H9 (cell line): ENCODE results near the gene KRT6B. TPM values are rescaled to one million over a fixed set of nuclear protein-coding genes. Genes with fewer than 3 reads are reported as not detected.

ENCODE experiments used
- DNase-seq: peaks from one replicate; pipeline ENCODE4 v3.0.0-alpha.2; 2017
- H2AFZ ChIP-seq: one replicate; pipeline ENCODE4 v1.6.1; 2013; ENCODE audit warnings: mild to moderate bottlenecking, low read length, control low read depth, moderate library complexity
- H2AK5ac ChIP-seq: 2 replicates; pipeline ENCODE4 v1.6.1; 2013; ENCODE audit warnings: low read length, control low read depth, mixed read lengths; ENCODE audit not compliant: insufficient read length
- H2BK120ac ChIP-seq: one replicate; pipeline ENCODE4 v1.6.1; 2013; ENCODE audit warnings: low read depth, mild to moderate bottlenecking, low read length, control low read depth, inconsistent platforms; ENCODE audit not compliant: poor library complexity, severe bottlenecking
- H2BK12ac ChIP-seq: 2 replicates; pipeline ENCODE4 v1.6.1; 2013; ENCODE audit warnings: low read length, control low read depth, mixed read lengths, low read depth; ENCODE audit not compliant: insufficient read length
- H2BK15ac ChIP-seq: 2 replicates; pipeline ENCODE4 v1.6.1; 2013; ENCODE audit warnings: low read depth, low read length, control low read depth
- H2BK20ac ChIP-seq: one replicate; pipeline ENCODE4 v1.6.1; 2013; ENCODE audit warnings: low read depth, mild to moderate bottlenecking, low read length, control low read depth, inconsistent platforms; ENCODE audit not compliant: poor library complexity, severe bottlenecking
- H2BK5ac ChIP-seq: 2 replicates; pipeline ENCODE4 v1.6.1; 2013; ENCODE audit warnings: low read length, control low read depth, mixed read lengths; ENCODE audit not compliant: insufficient read length
- H3K14ac ChIP-seq: 2 replicates; pipeline ENCODE4 v1.6.1; 2013; ENCODE audit warnings: low read length, control low read depth; ENCODE audit not compliant: insufficient read depth
- H3K18ac ChIP-seq: 2 replicates; pipeline ENCODE4 v1.6.1; 2013; ENCODE audit warnings: low read depth, mild to moderate bottlenecking, mixed read lengths, low read length, control low read depth; ENCODE audit not compliant: insufficient read length
- H3K23ac ChIP-seq: 2 replicates; pipeline ENCODE4 v1.6.1; 2013; ENCODE audit warnings: low read length, control low read depth, mixed read lengths, low read depth; ENCODE audit not compliant: insufficient read length
- H3K23me2 ChIP-seq: 2 replicates; pipeline ENCODE4 v1.6.1; 2013; ENCODE audit warnings: low read depth, mild to moderate bottlenecking, mixed read lengths, low read length, control low read depth; ENCODE audit not compliant: insufficient read length, poor library complexity, severe bottlenecking
- H3K27ac ChIP-seq: 2 replicates; pipeline ENCODE4 v1.5.1; 2013; ENCODE audit warnings: low read length, control low read depth, mixed read lengths, low read depth; ENCODE audit not compliant: insufficient read length
- H3K27me3 ChIP-seq: 2 replicates; pipeline ENCODE4 v1.6.1; 2013; ENCODE audit warnings: low read length, control low read depth, inconsistent platforms; ENCODE audit not compliant: insufficient read depth
- H3K4ac ChIP-seq: 2 replicates; pipeline ENCODE4 v1.6.1; 2013; ENCODE audit warnings: low read depth, mild to moderate bottlenecking, control low read depth, inconsistent platforms, low read length, moderate library complexity
- H3K4me1 ChIP-seq: 2 replicates; pipeline ENCODE4 v1.6.1; 2013; ENCODE audit warnings: low read length, control low read depth, inconsistent platforms; ENCODE audit not compliant: insufficient read depth
- H3K4me2 ChIP-seq: 2 replicates; pipeline ENCODE4 v1.6.1; 2013; ENCODE audit warnings: low read length, control low read depth, mixed read lengths; ENCODE audit not compliant: insufficient read length, insufficient read depth
- H3K56ac ChIP-seq: 2 replicates; pipeline ENCODE4 v1.6.1; 2013; ENCODE audit warnings: low read depth, mild to moderate bottlenecking, mixed read lengths, low read length, control low read depth; ENCODE audit not compliant: insufficient read length
- H3K79me1 ChIP-seq: 2 replicates; pipeline ENCODE4 v1.6.1; 2013; ENCODE audit warnings: low read depth, mild to moderate bottlenecking, moderate library complexity, low read length, control low read depth, inconsistent platforms; ENCODE audit not compliant: insufficient read depth, poor library complexity, severe bottlenecking
- H3K79me2 ChIP-seq: 2 replicates; pipeline ENCODE4 v1.6.1; 2013; ENCODE audit warnings: low read length, control low read depth, inconsistent platforms; ENCODE audit not compliant: insufficient read depth
- H3K9ac ChIP-seq: 2 replicates; pipeline ENCODE4 v1.6.1; 2013; ENCODE audit warnings: low read length, control low read depth, mixed read lengths; ENCODE audit not compliant: insufficient read length; ENCODE audit errors: extremely low read depth
- H3K9me3 ChIP-seq: one replicate; pipeline ENCODE4 v1.6.1; 2013; ENCODE audit warnings: low read depth, low read length, inconsistent platforms; ENCODE audit not compliant: control insufficient read depth
- H3T11ph ChIP-seq: one replicate; pipeline ENCODE4 v1.6.1; 2013; ENCODE audit warnings: mild to moderate bottlenecking, low read length, control low read depth, inconsistent platforms
- H4K20me1 ChIP-seq: one replicate; pipeline ENCODE4 v1.6.1; 2013; ENCODE audit not compliant: control insufficient read depth, insufficient read length, insufficient read depth
- H4K5ac ChIP-seq: 2 replicates; pipeline ENCODE4 v1.6.1; 2013; ENCODE audit warnings: low read depth, mild to moderate bottlenecking, mixed read lengths, low read length, control low read depth; ENCODE audit not compliant: insufficient read length
- H4K8ac ChIP-seq: replicated peaks from 2 replicates; pipeline ENCODE4 v1.6.1; 2013; ENCODE audit warnings: low read length, control low read depth, mixed read lengths, low read depth; ENCODE audit not compliant: insufficient read length
- H4K91ac ChIP-seq: 2 replicates; pipeline ENCODE4 v1.6.1; 2013; ENCODE audit warnings: low read depth, mild to moderate bottlenecking, moderate library complexity, mixed read lengths, low read length, control low read depth; ENCODE audit not compliant: insufficient read length
- H3K27ac Mint-ChIP-seq, 3 experiments: 2 replicates in 2 of 3; 3 replicates in 1 of 3; pipeline ENCODE4 v1.8.0; 2020 to 2021; ENCODE audit warnings: mixed read lengths in 3 of 3, mild to moderate bottlenecking in 1 of 3, moderate library complexity in 1 of 3
- H3K27me3 Mint-ChIP-seq: 2 replicates; pipeline ENCODE4 v1.8.0; 2021; ENCODE audit warnings: low read depth, mild to moderate bottlenecking, moderate library complexity, mixed read lengths
- H3K36me3 Mint-ChIP-seq, 3 experiments: 2 replicates in 2 of 3; 3 replicates in 1 of 3; pipeline ENCODE4 v1.8.0; 2020 to 2021; ENCODE audit warnings: low read depth in 3 of 3, mixed read lengths in 3 of 3; ENCODE audit not compliant: insufficient read depth in 1 of 3
- H3K4me1 Mint-ChIP-seq, 2 experiments: 2 replicates each; pipeline ENCODE4 v1.8.0; 2020; ENCODE audit warnings: mixed read lengths in 2 of 2
- H3K4me3 Mint-ChIP-seq, 2 experiments: 2 replicates in 1 of 2; 3 replicates in 1 of 2; pipeline ENCODE4 v1.8.0; 2020 to 2021; ENCODE audit warnings: mild to moderate bottlenecking in 2 of 2, mixed read lengths in 2 of 2, moderate library complexity in 1 of 2
- H3K9me3 Mint-ChIP-seq, 2 experiments: 2 replicates in 1 of 2; 3 replicates in 1 of 2; pipeline ENCODE4 v1.8.0; 2020; ENCODE audit warnings: mild to moderate bottlenecking in 2 of 2, mixed read lengths in 2 of 2, moderate library complexity in 1 of 2
- CTCF ChIP-seq: fragments of 200-600 bp; sonication (generic); conservative IDR thresholded peaks from 3 replicates; pipeline ENCODE4 v1.8.0; 2021; ENCODE audit warnings: antibody characterized with exemption, mild to moderate bottlenecking
- WGBS: extraction: QIAGEN DNeasy Blood & Tissue Kit; methylation state at CpG from one replicate; pipeline ENCODE4 v1.1.7; 2013; ENCODE audit warnings: missing lambda C conversion rate, low lambda C conversion rate, mixed read lengths; ENCODE audit not compliant: insufficient read length; ENCODE audit errors: extremely low coverage; 5-methylcytosine and 5-hydroxymethylcytosine counted together
- total RNA-seq: library from RNA; stranded (reverse); gene quantifications from 2 replicates; pipeline ENCODE4 v1.2.1, GENCODE V29; 2021

The KRT6B gene
- total RNA-seq, 1 experiment from 2014 or later, result not detected

DNA sequence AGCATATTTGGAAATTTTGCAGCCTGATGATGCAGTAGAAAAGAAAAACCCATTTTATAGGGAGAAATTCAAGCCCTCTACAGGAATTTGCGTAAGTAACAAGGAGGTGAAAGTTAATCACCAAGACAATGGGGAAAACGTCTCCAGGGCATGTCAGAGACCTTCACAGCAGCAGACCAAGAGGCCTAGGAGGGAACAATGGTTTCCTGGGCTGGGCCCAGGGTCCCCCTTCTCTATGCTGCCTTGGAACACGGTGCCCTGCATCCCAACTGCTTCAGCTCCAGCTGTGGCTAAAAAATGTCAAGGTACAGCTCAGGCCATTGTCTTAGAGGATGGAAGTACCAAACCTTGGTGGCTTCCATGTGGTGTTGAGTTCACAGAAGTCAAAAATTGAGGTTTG is 28.1 kb upstream of the KRT6B start:
- Histone ChIP-seq H3K27ac (no peak overlapping the region), H2AFZ (no peak overlapping the region), H3K9me3 (no peaks in the 10 kb centered on the region), H3K23me2 (no peaks in the 10 kb centered on the region), H2BK120ac (no peak overlapping the region), H3K79me2 (no peaks in the 10 kb centered on the region), H3K9ac (no peak overlapping the region), H4K20me1 (no peaks in the 10 kb centered on the region), H3K18ac (no peak overlapping the region), H3K27me3 (no peaks in the 10 kb centered on the region), H2BK5ac (no peak overlapping the region), H2BK12ac (no peak overlapping the region), H3T11ph (no peak overlapping the region), H3K4me2 (no peak overlapping the region), H4K5ac (no peak overlapping the region), H3K14ac (no peak overlapping the region), H3K56ac (no peak overlapping the region), H2BK20ac (no peak overlapping the region), H4K8ac (no peak overlapping the region), H3K4ac (no peak overlapping the region), H3K23ac (no peak overlapping the region), H2BK15ac (no peak overlapping the region), H3K79me1 (no peaks in the 10 kb centered on the region), H4K91ac (no peak overlapping the region), H3K4me1 (no peaks in the 10 kb centered on the region), H2AK5ac (no peak overlapping the region)
- DNase-seq, result no peak
- H3K9me3 Mint-ChIP-seq, result peaks cover 25 to 26% of the 10 kb centered on the region in 2 experiments; a peak in 4 of 5 replicates
- TF ChIP-seq CTCF, result no peak
- peaks cover 7 to 9% of the 10 kb centered on the region in 2 experiments for H3K4me1 Mint-ChIP-seq
- peaks cover 7% of the 10 kb centered on the region for H3K27me3 Mint-ChIP-seq
- no peak overlapping the region for H3K4me3 Mint-ChIP-seq
- WGBS, result no CpG with 5 or more reads among the region's 3 CpGs
- H3K27ac Mint-ChIP-seq, result no peak overlapping the region
- peaks cover 0 to 4% (median 2%) of the 10 kb centered on the region in 3 experiments; a peak in 2 of 7 replicates for H3K36me3 Mint-ChIP-seq
